GM18951 (cell line): ENCODE data around the gene TBC1D30.
"Not testable (repeated sequence)": the region's sequence is repeated elsewhere in the genome, so short reads cannot be mapped to it uniquely, and the experiment has no call there.

Experiments
- POLR2A ChIP-seq: IDR thresholded peaks from 4 replicates; pipeline ENCODE4 v1.6.1; 2011; ENCODE audit warnings: mild to moderate bottlenecking; ENCODE audit not compliant: insufficient read length, insufficient read depth; ENCODE audit errors: extremely low read depth
- in situ Hi-C: fragments of 300-500 bp; cut with MboI; formaldehyde crosslinking; loops from one replicate; pipeline ENCODE4 v1.12.0; 2022; ENCODE audit warnings: low sequenced_read_pairs, mixed read lengths, inconsistent platforms; ENCODE audit not compliant: unreplicated experiment

Gene TBC1D30

DNA sequence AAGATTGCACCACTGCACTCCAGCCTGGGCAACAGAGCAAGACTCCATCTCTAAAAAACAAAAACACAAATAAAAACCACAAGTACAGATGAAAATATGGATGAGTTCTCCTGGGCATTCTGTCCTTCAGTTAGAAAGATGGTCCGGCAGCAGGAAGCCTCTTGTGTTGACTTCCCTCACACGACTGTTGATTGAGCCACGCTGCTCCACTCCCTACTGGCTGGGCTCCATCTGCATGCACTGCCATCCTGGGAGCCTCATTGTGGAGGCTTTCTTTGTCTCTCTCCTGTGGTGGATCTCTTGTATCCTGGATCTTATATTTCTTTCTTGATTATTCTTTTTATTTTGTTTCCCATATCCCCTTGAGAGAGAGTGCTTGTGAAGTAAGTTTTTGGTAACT lies 30.8 kb upstream of the TBC1D30 start:
- TF ChIP-seq POLR2A = no peak
- in situ Hi-C loops = no loop called here

DNA sequence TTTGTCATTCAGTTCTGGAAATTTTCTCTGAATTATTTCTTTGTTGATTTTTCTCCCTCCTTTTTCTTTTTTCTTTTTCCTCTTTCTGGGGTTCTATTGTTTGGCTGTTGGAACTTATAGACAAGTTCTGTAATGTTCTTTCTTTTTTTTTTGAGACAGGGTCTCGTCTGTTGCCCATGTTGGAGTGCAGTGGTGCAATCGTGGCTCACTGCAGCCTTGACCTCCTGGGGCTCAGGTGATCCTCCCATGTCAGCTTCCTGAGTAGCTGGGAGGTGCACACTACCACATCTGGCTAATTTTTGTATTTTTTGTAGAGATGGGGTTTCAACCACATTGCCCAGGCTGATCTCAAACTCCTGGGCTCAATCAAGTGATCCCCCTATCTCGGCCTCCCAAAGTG lies 30.1 kb upstream of the TBC1D30 start:
- no peak for TF ChIP-seq POLR2A
- in situ Hi-C loops = no loop called here

DNA sequence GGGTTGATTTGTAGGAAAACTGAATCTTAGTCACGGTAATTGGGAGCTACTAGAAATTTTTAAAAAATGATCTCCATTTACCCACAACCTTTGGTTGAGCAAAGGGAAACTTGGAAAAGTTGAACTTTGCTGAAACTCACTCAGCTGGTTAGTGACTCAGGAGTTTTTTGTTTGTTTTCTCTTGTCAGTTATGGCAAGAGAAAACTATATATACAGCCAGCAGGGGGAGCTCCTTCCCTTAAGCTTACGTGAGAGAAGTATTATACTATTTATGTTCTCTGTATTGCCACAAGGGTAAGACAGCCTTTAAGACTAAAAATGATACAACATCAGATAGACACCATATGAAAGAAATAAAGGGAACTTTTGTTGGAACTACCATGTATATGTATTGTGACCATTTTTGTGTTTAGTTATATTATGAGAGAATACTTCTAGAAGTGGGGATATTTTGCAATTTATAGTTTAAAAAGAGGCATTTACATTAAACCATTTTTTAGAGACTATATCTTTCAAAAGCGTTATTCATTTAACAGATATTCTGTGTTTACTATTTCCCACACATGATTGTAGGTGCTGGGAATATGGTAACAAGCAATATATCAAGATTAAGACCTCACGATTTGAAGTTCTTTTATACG lies 28.1 kb upstream of the TBC1D30 start:
- in situ Hi-C loops = no loop called here
- TF ChIP-seq POLR2A = no peak

DNA sequence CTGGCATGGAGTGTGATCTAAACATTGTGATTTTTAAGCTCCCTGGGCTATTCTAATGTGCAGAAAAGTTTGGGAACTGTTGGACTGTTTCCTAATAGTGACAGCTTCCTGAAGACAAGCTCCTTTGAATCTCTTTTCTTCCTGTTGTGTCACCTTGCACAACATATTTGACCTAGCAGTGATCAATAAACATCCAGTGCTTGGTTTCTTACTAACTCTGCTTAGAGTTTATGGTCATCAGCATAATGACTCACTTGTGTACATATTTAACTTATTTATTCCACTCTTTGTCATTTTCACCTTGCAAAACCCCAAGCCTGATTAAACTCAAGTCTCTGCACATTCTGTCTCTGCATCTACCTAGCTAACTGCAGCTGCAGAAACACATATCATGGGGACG lies 27.3 kb upstream of the TBC1D30 start:
- in situ Hi-C loops = no loop called here
- TF ChIP-seq POLR2A = no peak

DNA sequence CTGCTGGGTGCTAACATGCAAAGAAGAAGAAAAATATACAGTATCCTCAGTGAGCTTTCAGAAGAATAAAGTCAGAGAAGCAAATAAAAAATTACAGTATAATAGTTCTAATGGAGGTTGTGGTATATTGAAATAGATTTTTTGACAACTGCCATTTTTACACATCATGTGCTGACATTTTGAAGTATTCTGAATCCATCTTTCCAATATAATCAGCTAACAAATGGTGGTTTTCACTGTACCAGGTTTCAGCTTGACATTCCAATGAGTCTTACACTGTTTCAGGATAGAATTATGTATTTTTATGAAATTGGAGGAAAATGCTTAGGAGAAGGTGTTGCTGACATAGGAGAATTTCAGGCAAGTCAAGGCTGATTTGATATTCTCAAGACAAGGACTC lies 26.3 kb upstream of the TBC1D30 start:
- TF ChIP-seq POLR2A = no peak
- in situ Hi-C loops = no loop called here

DNA sequence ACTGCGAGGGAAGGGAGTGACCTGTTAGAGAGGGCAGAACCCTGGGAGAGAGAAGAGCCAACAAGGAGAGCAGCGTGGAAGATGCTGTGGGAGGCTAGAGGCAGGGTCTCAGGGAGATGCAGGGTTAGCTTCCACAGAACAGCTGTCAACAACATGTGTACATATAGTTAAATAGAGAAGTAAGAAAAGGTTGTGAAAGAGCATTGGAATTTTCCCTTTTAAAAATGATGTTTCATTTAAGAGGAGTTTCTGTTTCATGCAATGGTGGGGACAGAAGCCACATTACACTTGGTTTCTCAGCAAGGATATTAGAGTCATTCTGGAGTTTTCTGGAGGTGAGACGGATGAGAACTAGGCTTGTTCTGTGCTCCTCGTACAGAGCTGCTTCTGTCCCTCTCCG lies 23.8 kb upstream of the TBC1D30 start:
- in situ Hi-C loops = no loop called here

DNA sequence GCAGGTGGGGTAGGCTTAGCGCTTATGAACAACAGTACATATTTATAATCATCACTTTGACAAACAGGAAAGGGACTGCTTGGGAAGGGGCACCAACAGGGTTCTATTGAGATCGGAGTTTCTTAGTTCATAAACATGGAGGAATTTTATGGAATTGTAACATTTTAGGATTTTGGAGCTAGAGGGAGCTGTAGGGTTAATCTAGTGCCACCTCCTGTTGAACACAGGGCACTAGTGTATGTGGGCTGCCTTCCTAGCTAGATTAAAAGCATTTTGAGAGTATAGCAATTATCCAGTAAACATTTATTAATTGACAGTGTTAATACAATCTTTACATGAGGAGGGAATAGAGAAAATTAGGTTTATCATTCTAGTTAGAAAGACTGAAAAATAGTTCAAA lies 23.1 kb upstream of the TBC1D30 start:
- TF ChIP-seq POLR2A = no peak
- in situ Hi-C loops = no loop called here

More for the DNA sequence above, 23.8 kb upstream of the TBC1D30 start:
- TF ChIP-seq POLR2A = no peak

DNA sequence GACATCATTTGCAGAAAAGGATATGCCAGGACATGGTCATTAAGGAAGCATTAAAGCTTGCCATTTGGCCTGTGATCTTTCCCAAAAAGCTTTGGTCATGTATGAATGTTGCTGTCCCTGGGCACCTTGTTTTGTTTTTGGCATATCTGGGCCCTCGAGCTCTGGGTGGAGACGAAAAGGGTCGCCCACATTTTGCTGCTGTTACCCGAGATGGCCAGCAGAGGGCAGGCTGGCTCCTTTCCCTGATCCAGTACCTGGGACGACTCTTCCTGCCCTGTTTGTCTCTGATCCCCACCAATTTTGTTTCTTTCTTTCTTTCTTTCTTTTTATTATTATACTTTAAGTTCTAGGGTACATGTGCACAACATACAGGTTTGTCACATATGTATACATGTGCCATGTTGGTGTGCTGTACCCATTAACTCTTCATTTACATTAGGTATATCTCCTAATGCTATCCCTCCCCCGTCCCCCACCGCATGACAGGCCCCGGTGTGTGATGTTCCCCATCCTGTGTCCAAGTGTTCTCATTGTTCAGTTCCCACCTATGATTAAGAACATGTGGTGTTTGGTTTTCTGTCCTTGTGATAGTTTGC lies 22.2 kb upstream of the TBC1D30 start:
- in situ Hi-C loops = not testable (repeated sequence)

DNA sequence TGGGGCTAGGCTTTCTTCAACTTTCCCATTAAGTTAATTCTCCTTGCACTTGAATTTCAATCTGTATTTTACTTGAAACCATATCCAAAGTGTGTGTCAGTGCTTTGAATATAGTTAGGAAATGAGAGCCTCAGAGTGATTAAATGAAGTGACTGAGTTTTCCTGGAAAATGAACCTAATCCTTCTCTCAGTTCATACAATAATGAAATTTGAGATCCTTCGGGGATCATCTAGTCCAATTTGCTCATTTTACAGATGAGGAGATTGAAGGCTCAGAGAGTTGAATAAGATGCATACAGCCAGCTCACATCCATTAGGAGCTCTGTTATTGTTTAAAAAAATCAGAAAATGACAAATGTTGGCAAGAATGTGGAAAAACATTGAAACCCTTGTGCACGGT lies 18.3 kb upstream of the TBC1D30 start:
- in situ Hi-C loops = no loop called here
- TF ChIP-seq POLR2A = no peak

DNA sequence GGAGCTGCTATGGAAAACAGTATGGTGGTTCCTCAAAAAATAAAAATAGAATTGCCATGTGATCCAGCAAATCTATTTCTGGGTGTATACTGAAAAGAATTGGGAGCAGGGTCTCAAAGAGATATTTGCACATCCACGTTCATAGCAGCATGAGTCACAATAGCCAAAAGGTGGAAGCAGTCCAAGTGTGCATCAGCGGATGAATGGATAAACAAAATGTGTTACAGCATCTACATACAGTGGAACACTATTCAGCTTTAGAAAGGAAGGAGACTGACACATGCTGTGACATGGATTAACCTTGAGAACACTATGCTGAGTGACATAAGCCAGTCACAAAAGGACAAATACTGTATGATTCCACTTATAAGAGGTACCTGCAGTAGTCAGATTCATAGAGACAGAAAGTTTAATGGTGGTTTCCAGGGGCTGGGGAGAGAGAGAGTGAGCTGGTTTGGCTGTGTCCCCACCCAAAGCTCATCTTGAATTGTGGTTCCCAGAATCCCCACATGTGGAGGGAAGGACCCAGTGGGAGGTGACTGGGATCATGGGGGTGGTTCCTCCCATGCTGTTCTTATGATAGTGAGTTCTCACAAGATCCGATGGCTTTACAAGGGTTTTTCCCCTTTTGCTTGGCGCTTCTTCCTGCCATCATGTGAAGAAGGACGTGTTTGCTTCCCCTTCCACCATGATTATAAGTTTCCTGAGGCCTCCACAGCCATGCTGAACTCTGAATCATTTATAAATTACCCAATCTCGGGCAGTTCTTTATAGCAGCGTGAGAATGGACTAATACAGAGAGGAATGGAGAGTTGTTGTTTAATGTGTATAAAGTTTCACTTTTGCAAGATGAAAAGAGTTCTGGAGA lies 17.6 kb upstream of the TBC1D30 start:
- TF ChIP-seq POLR2A = no peak
- in situ Hi-C loops = no loop called here

DNA sequence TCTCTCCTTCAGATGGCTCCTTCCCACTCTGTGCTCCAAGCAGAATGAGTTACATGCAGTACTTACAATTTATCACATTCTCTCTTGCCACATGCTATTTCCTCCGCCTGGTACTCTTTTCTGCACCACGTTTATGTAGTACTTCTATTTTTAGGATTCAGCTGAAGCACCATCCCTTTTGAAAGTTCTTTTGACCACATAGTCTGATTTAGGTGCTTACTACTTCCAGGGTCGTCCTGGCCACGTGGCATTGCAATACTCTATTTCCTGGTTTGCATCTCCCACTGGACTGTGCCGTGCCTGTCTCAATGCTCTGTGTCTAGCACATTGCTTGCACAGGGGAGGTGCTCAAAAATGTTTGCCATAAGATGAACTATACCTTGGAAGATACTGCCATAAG lies 16.3 kb upstream of the TBC1D30 start:
- in situ Hi-C loops = no loop called here
- TF ChIP-seq POLR2A = no peak

DNA sequence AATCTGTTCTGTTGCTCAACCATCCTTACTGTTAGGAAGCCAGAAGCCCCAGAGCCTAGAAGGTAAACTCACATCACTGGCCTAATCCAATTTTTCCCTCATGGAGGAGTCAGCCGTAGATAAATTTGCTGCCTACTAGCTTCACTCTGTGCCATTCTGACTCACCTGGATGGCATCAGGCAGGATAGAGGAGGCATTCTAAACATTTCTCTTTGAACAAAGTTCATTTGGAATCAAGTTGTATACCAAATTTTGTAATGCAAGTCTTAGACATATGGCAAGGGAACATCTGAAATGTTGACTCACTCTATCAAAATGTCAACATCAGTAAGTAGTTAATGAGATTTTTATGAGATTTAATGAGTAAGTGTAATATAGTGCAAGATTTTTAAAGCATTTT lies 13.6 kb upstream of the TBC1D30 start:
- in situ Hi-C loops = no loop called here
- TF ChIP-seq POLR2A = no peak

DNA sequence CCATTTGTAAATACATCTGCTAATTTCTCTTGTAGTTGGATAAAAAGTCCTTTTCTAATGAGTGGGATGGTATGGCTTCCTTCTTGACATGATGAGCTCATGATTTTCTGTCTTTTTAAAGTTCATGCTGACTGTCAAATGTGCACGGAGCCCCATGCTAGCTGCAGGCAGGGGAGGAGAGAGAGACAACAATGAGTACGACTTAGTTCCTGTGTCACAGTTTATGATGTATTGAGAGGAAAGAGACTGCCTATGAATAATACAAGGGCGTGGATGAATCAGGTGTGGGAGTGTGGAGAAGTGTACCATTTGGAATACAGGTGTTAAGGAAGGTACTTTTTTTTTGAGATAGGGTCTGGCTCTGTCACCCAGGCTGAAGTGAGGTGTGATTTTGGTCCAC lies 10.7 kb upstream of the TBC1D30 start:
- in situ Hi-C loops = no loop called here
- TF ChIP-seq POLR2A = no peak

DNA sequence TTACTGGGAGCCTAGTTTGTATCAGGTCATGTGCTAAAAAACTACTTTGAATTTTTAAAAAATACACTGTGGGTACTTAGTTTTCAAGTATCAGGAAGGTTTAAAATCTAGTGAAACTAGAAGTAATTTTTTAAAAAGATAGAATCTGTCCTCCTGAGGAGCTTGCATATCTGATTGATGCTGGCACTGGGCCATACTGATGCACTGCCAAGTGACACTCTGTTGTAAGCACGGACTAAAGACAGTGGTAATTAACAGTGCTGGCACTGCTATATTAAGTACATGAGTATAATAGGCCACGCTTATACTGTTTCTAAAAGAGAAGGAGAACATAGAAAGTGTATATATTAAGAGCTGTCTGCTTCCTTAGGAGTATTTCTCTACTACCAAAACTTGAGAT lies 10.0 kb upstream of the TBC1D30 start:
- in situ Hi-C loops = no loop called here
- no peak for TF ChIP-seq POLR2A
